ENCODE measurements around the gene GDE1.

DNA sequence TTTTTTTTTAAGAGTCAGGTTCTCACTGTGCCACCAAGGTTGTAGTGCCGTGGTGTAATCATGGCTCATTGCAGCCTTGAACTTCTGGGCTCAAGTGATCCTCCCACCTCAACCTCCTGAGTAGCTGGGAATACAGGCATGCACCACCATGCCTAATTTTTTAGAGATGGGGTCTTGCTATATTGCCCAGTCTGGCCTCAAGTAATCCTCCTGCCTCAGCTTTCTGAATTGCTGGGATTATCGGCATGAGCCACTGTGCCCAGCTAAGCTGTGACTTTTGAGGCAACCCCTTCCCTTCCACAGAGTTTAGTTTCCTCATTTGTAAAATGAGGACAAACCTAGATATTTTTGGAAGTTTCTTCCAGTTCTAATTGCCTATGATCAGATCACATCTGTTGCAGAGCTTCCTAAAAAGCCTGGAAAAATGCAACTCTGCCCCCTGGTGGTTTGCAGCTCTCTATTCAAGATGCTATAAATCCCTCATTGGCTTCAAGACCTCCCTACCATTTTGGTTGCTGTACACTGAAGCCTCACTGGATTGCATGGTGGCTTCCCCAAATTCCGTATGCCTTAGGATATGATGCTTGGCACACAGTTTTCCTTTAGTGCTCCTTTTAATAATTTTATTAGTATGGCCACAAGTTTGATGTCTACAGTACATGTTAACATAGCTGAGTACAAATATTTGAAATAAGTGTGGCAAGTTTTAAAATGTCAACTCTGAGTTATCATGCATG is 19.3 kb downstream of the GDE1 start:
- no peak for TF ChIP-seq EZH2phosphoT487 (IDR thresholded peaks at IDR 0.05; ENCODE audit: low read depth, severe bottlenecking, unreplicated experiment)
- TF ChIP-seq, protein P1, sequence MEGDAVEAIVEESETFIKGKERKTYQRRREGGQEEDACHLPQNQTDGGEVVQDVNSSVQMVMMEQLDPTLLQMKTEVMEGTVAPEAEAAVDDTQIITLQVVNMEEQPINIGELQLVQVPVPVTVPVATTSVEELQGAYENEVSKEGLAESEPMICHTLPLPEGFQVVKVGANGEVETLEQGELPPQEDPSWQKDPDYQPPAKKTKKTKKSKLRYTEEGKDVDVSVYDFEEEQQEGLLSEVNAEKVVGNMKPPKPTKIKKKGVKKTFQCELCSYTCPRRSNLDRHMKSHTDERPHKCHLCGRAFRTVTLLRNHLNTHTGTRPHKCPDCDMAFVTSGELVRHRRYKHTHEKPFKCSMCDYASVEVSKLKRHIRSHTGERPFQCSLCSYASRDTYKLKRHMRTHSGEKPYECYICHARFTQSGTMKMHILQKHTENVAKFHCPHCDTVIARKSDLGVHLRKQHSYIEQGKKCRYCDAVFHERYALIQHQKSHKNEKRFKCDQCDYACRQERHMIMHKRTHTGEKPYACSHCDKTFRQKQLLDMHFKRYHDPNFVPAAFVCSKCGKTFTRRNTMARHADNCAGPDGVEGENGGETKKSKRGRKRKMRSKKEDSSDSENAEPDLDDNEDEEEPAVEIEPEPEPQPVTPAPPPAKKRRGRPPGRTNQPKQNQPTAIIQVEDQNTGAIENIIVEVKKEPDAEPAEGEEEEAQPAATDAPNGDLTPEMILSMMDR (IDR thresholded peaks at IDR 0.05; ENCODE audit: poor library complexity), result peak; percentile 77
- TF ChIP-seq EZH2 (IDR thresholded peaks at IDR 0.05; ENCODE audit: borderline replicate concordance), result no peak
